A549 (cell line): Measurements from ENCODE around the gene POLA1. TPM values are rescaled to one million over a fixed set of nuclear protein-coding genes. Genes with fewer than 3 reads are reported as not detected.

ENCODE experiments used
- ATAC-seq, 2 experiments: fragments of 200-7000 bp in 1 of 2; fragments of >200 bp in 1 of 2; cut with Nextera tagmentation in 1 of 2; cut with Tn5 transposase in 1 of 2; 3 replicates each; pipeline versions ENCODE4 v1.8.0 to v1.9.1; 2018 to 2020; ENCODE audit warnings: mild to moderate bottlenecking in 1 of 2, moderate library complexity in 1 of 2
- CTCF ChIA-PET: fragments of 300-600 bp; sonication (Branson Sonifier 250); formaldehyde crosslinking; extraction: SDS; loops from one replicate; lab custom pipeline; 2021; ENCODE audit warnings: antibody characterized with exemption, inconsistent platforms; lab: Yijun Ruan, JAX
- POLR2A ChIA-PET: fragments of 350-600 bp; formaldehyde crosslinking; extraction: SDS; loops from one replicate; lab custom pipeline; 2021; ENCODE audit warnings: antibody characterized with exemption, inconsistent platforms; lab: Yijun Ruan, JAX
- DNase-seq, 2 experiments: peaks; one replicate each; pipeline versions ENCODE4 v3.0.0 to v3.0.0-alpha.2; 2011 to 2016; ENCODE audit warnings: low read depth in 1 of 2, low spot score in 1 of 2
- FAIRE-seq: peaks from 2 replicates; lab custom pipeline; 2011; peaks lifted over from hg19 to GRCh38; lab: Jason Lieb, UNC
- H3K27ac ChIP-seq, 2 experiments: fragments of >200 bp; sonication (Bioruptor Twin); formaldehyde crosslinking; 3 replicates each; pipeline ENCODE4 v1.5.1; 2016 to 2017
- H3K4me1 ChIP-seq: fragments of >200 bp; sonication (Bioruptor Twin); formaldehyde crosslinking; 3 replicates; pipeline ENCODE4 v1.6.1; 2016
- H3K4me2 ChIP-seq: fragments of >200 bp; sonication (Bioruptor Twin); formaldehyde crosslinking; 3 replicates; pipeline ENCODE4 v1.6.1; 2016
- H3K4me3 ChIP-seq: fragments of >200 bp; sonication (Bioruptor Twin); formaldehyde crosslinking; 3 replicates; pipeline ENCODE4 v1.5.1; 2016
- H3K9me3 ChIP-seq: fragments of >200 bp; sonication (Bioruptor Twin); formaldehyde crosslinking; 3 replicates; pipeline ENCODE4 v1.6.1; 2016
- BHLHE40 ChIP-seq: IDR thresholded peaks from 2 replicates; pipeline ENCODE4 v1.6.1; 2012; ENCODE audit warnings: low read depth, low read length, inconsistent platforms
- CBX8 ChIP-seq: fragments of 200-600 bp; sonication (generic); IDR thresholded peaks from 2 replicates; pipeline ENCODE4 v1.6.1; 2016
- CHD4 ChIP-seq: fragments of 200-600 bp; sonication (generic); IDR thresholded peaks from 2 replicates; pipeline ENCODE4 v1.6.1; 2016; ENCODE audit warnings: antibody characterized with exemption, mild to moderate bottlenecking, borderline replicate concordance
- EHF ChIP-seq: fragments of 250-450 bp; sonication (Bioruptor Pico); IDR thresholded peaks from 2 replicates; pipeline ENCODE4 v1.5.0; 2020; ENCODE audit warnings: mild to moderate bottlenecking
- EHMT2 ChIP-seq: fragments of 200-600 bp; sonication (generic); IDR thresholded peaks from 2 replicates; pipeline ENCODE4 v1.6.1; 2016; ENCODE audit warnings: antibody characterized with exemption, low read depth, mild to moderate bottlenecking, moderate library complexity
- FOSL2 ChIP-seq, 2 experiments: fragments of 450-650 bp in 1 of 2; fragments of >200 bp in 1 of 2; sonication (Bioruptor Twin) in 1 of 2; formaldehyde crosslinking; IDR thresholded peaks; 2 replicates each; pipeline versions ENCODE4 v1.5.0 to v1.6.1; 2016 to 2020; ENCODE audit warnings: mild to moderate bottlenecking in 1 of 2, moderate library complexity in 1 of 2
- HEYL ChIP-seq: fragments of 250-450 bp; sonication (Bioruptor Pico); IDR thresholded peaks from 2 replicates; pipeline ENCODE4 v1.8.0; 2021; ENCODE audit warnings: mild to moderate bottlenecking, moderate library complexity
- HOXA7 ChIP-seq: fragments of 250-450 bp; sonication (Bioruptor Pico); IDR thresholded peaks from 2 replicates; pipeline ENCODE4 v1.5.0; 2020; ENCODE audit warnings: mild to moderate bottlenecking, moderate library complexity
- KDM1A ChIP-seq: fragments of 200-600 bp; sonication (generic); IDR thresholded peaks from 2 replicates; pipeline ENCODE4 v1.6.1; 2016; ENCODE audit warnings: low read depth, mild to moderate bottlenecking
- MYC ChIP-seq: IDR thresholded peaks from 2 replicates; pipeline ENCODE4 v1.6.1; 2012; ENCODE audit warnings: mild to moderate bottlenecking, inconsistent platforms, low read length, improper control_type of control experiment, borderline replicate concordance
- NFE2L2 ChIP-seq: fragments of 150-350 bp; conservative IDR thresholded peaks from 2 replicates; pipeline ENCODE4 v1.6.1; 2014; ENCODE audit warnings: low read length
- NR3C1 ChIP-seq: fragments of >200 bp; sonication (Bioruptor Twin); formaldehyde crosslinking; IDR thresholded peaks from 3 replicates; pipeline ENCODE4 v1.6.1; 2017
- PHF8 ChIP-seq: fragments of 200-600 bp; sonication (generic); IDR thresholded peaks from 2 replicates; pipeline ENCODE4 v1.6.1; 2016; ENCODE audit warnings: low read depth, mild to moderate bottlenecking, antibody characterized with exemption, moderate library complexity, borderline replicate concordance
- RAD21 ChIP-seq, 2 experiments: fragments of >200 bp in 1 of 2; sonication (Bioruptor Twin) in 1 of 2; formaldehyde crosslinking in 1 of 2; IDR thresholded peaks in 1 of 2; conservative IDR thresholded peaks in 1 of 2; 2 replicates in 1 of 2; 3 replicates in 1 of 2; pipeline ENCODE4 v1.6.1; 2012 to 2018; ENCODE audit warnings: inconsistent platforms in 1 of 2
- REST ChIP-seq: fragments of 200-600 bp; sonication (generic); IDR thresholded peaks from 2 replicates; pipeline ENCODE4 v1.6.1; 2016; ENCODE audit warnings: antibody characterized with exemption, mild to moderate bottlenecking, moderate library complexity
- SMC3 ChIP-seq: fragments of >200 bp; sonication (Bioruptor Twin); formaldehyde crosslinking; IDR thresholded peaks from 3 replicates; pipeline ENCODE4 v1.6.1; 2018; ENCODE audit warnings: inconsistent platforms
- ZC3H11A ChIP-seq: fragments of 450-650 bp; IDR thresholded peaks from 2 replicates; pipeline ENCODE4 v1.6.1; 2014; ENCODE audit warnings: antibody characterized with exemption, mild to moderate bottlenecking
- ZSCAN20 ChIP-seq: fragments of 250-450 bp; sonication (Bioruptor Pico); IDR thresholded peaks from 2 replicates; pipeline ENCODE4 v1.8.0; 2022; ENCODE audit warnings: mild to moderate bottlenecking, moderate library complexity
- WGBS: methylation state at CpG from one replicate; pipeline ENCODE4 v1.1.6; 2017; ENCODE audit errors: missing lambda C conversion rate; 5-methylcytosine and 5-hydroxymethylcytosine counted together
- polyA plus RNA-seq, 4 experiments: library from polyadenylated mRNA; depleted of rRNA in 3 of 4; stranded (reverse); fragments of >200 nt; fragmentation: RNase III in 1 of 4; extraction: RNeasy Plus Mini Kit Qiagen cat#74134 plus additional on column Dnase treatment in 1 of 4; gene quantifications; 2 replicates in 3 of 4; 3 replicates in 1 of 4; pipeline ENCODE4 v1.2.3, GENCODE V29; 2011 to 2017
- TF ChIP-seq, protein P1 (sequence below): fragments of 150-350 bp; IDR thresholded peaks from 2 replicates; pipeline ENCODE4 v1.6.1; 2014; ENCODE audit warnings: low read depth, mild to moderate bottlenecking, low read length
- TF ChIP-seq, protein P2 (sequence below): fragments of >200 bp; sonication (Bioruptor Twin); formaldehyde crosslinking; IDR thresholded peaks from 3 replicates; pipeline ENCODE4 v1.5.1; 2016

The POLA1 gene
- polyA plus RNA-seq, 2 of the 4 experiments (the other 2 are of a cell fraction): 8.8 to 17.5 TPM

DNA sequence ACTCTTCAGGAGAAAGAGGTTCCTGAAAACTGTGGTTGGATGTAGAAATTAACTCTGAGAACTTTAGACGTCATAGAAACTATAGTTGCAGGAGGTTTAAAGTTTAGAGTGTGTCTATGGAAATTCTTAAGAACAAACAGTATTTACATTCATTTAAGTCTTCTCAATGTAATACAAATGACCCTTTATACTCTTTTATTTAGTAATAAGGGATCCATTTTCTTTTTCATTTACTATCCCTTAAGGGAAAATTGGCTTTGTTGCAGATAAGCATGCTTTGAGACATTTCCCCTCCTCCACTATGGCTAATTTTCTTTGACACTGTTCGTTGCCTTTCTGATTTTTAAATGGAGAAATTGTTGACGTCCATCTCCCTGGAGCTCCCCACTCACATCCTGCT is 96.4 kb downstream of the POLA1 start (continued):
- TF ChIP-seq REST (no peak), ZC3H11A (no peak), PHF8 (no peak)

- ChIA-PET CTCF (no interaction called here), POLR2A (no interaction called here)
- no peak for TF ChIP-seq HOXA7
- TF ChIP-seq KDM1A: no peak
- TF ChIP-seq REST: no peak
- TF ChIP-seq EHF (CRISPR knock-in tag): no peak
- ATAC-seq (no peak), DNase-seq (no peak), FAIRE-seq (no peak)
- no peak overlapping the region for H3K27ac ChIP-seq
- H3K4me1 ChIP-seq: no peaks in the 10 kb centered on the region
- no peaks in the 10 kb centered on the region for H3K9me3 ChIP-seq
- H3K4me3 ChIP-seq: no peak overlapping the region
- H3K4me2 ChIP-seq: no peak overlapping the region
Observed at GRCh38 chrX:24796204-24796603, 102.5 kb downstream of the POLA1 start.

DNA sequence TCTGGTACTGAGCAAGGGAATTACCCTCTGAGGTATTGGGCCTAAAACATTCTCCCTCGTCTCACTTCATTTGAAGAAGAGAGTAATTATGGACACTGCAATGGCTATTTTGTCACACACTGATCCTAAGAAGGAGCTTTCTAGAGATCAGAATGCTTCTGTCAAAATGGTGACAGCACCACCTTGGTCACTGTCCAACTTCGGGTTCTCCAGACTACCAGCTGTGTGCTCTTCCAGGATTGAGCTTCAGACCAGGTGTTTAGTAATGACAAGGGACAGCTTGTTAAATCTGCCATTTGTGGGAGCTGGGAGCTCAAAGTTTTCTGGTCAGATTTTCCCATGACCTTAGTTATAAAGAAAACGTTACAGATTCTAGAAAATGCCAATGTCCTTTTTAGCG is 105.4 kb downstream of the POLA1 start:
- Histone ChIP-seq H3K4me1 (no peaks in the 10 kb centered on the region), H3K4me3 (no peak overlapping the region), H3K9me3 (no peaks in the 10 kb centered on the region), H3K4me2 (no peak overlapping the region), H3K27ac (no peak overlapping the region)
- FAIRE-seq: no peak
- CTCF ChIA-PET: interaction anchor here (1.0 kb wide), 1 partner anchor 345 kb away, joined by 3 read pairs; no protein-coding TSS in a partner anchor
- TF ChIP-seq, protein P1, sequence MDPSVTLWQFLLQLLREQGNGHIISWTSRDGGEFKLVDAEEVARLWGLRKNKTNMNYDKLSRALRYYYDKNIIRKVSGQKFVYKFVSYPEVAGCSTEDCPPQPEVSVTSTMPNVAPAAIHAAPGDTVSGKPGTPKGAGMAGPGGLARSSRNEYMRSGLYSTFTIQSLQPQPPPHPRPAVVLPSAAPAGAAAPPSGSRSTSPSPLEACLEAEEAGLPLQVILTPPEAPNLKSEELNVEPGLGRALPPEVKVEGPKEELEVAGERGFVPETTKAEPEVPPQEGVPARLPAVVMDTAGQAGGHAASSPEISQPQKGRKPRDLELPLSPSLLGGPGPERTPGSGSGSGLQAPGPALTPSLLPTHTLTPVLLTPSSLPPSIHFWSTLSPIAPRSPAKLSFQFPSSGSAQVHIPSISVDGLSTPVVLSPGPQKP: no peak
- no peak for DNase-seq
- WGBS: 89% methylated on average over 4 of the region's 4 CpGs
- no peak for ATAC-seq
- POLR2A ChIA-PET: no interaction called here

- WGBS: 95% methylated on average over 2 of the region's 2 CpGs
- ATAC-seq: no peak
- H3K9me3 ChIP-seq: no peaks in the 10 kb centered on the region
- POLR2A ChIA-PET: no interaction called here
- CTCF ChIA-PET: no interaction called here
- H3K4me2 ChIP-seq: no peak overlapping the region
- H3K4me1 ChIP-seq: no peaks in the 10 kb centered on the region
- no peak for FAIRE-seq
- DNase-seq: no peak
- H3K4me3 ChIP-seq: no peak overlapping the region
- no peak overlapping the region for H3K27ac ChIP-seq
- TF ChIP-seq MYC: no peak
- TF ChIP-seq FOSL2 (IDR thresholded peaks at IDR 0.05): no peak
- TF ChIP-seq FOSL2 (CRISPR knock-in tag; IDR thresholded peaks at IDR 0.05): no peak
- TF ChIP-seq PHF8: no peak
- TF ChIP-seq ZSCAN20 (CRISPR knock-in tag): no peak
- TF ChIP-seq, protein P2, sequence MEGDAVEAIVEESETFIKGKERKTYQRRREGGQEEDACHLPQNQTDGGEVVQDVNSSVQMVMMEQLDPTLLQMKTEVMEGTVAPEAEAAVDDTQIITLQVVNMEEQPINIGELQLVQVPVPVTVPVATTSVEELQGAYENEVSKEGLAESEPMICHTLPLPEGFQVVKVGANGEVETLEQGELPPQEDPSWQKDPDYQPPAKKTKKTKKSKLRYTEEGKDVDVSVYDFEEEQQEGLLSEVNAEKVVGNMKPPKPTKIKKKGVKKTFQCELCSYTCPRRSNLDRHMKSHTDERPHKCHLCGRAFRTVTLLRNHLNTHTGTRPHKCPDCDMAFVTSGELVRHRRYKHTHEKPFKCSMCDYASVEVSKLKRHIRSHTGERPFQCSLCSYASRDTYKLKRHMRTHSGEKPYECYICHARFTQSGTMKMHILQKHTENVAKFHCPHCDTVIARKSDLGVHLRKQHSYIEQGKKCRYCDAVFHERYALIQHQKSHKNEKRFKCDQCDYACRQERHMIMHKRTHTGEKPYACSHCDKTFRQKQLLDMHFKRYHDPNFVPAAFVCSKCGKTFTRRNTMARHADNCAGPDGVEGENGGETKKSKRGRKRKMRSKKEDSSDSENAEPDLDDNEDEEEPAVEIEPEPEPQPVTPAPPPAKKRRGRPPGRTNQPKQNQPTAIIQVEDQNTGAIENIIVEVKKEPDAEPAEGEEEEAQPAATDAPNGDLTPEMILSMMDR: no peak
- no peak for TF ChIP-seq SMC3
- TF ChIP-seq HEYL (CRISPR knock-in tag): no peak
- TF ChIP-seq CBX8: no peak
- TF ChIP-seq EHMT2: no peak
- no peak for TF ChIP-seq RAD21 (conservative IDR thresholded peaks at IDR 0.05 in 1 of 2, IDR thresholded peaks at IDR 0.05 in 1 of 2)
- no peak for TF ChIP-seq NFE2L2
- no peak for TF ChIP-seq HOXA7
- TF ChIP-seq BHLHE40: no peak
- TF ChIP-seq ZC3H11A: no peak
- no peak for TF ChIP-seq NR3C1
- TF ChIP-seq CHD4: no peak
Observed at GRCh38 chrX:24799565-24799964, 105.8 kb downstream of the POLA1 start.
